ENCODE data around the gene PTPRS. TPM values are rescaled to one million over a fixed set of nuclear protein-coding genes. Genes with fewer than 3 reads are reported as not detected.

The PTPRS gene
- polyA plus RNA-seq, 1 experiment = 40.1 TPM

- DNase-seq (ENCODE audit: low read depth) = no peak
- Histone ChIP-seq H3K4me3 (ENCODE audit: low read depth, low read length) (no peak overlapping the region), H3K27me3 (ENCODE audit: control insufficient read depth, insufficient read depth, low read length) (no peaks in the 10 kb centered on the region; the same call in 1 of the 2 replicates), H3K36me3 (ENCODE audit: control insufficient read depth, insufficient read depth, low read length) (no peaks in the 10 kb centered on the region)
- no peak for TF ChIP-seq CTCF (IDR thresholded peaks at IDR 0.05; ENCODE audit: insufficient read depth, low read depth, low read length)
- ChIA-PET CTCF (no interaction called here), POLR2A (no interaction called here)
Observed at GRCh38 chr19:5304486-5304885, 36.1 kb downstream of the PTPRS start.

GRCh38 chr19:5303208-5303607, 37.4 kb downstream of the PTPRS start:
- no peak for TF ChIP-seq CTCF (IDR thresholded peaks at IDR 0.05; ENCODE audit: insufficient read depth, low read depth, low read length)
- Histone ChIP-seq H3K36me3 (ENCODE audit: control insufficient read depth, insufficient read depth, low read length) (no peaks in the 10 kb centered on the region), H3K27me3 (ENCODE audit: control insufficient read depth, insufficient read depth, low read length) (no peaks in the 10 kb centered on the region; the same call in 1 of the 2 replicates), H3K4me3 (ENCODE audit: low read depth, low read length) (no peak overlapping the region)
- DNase-seq (ENCODE audit: low read depth) = no peak
- ChIA-PET POLR2A (no interaction called here), CTCF (interaction anchor here (0.8 kb wide), 1 partner anchor 11 kb away, joined by 3 read pairs; no protein-coding TSS in a partner anchor)

- POLR2A ChIA-PET = no interaction called here
- no peak for DNase-seq (ENCODE audit: low read depth)
- CTCF ChIA-PET = interaction anchor here (0.8 kb wide), 1 partner anchor 12 kb away, joined by 3 read pairs; no protein-coding TSS in a partner anchor
- Histone ChIP-seq H3K27me3 (ENCODE audit: control insufficient read depth, insufficient read depth, low read length) (no peaks in the 10 kb centered on the region; the same call in 1 of the 2 replicates), H3K4me3 (ENCODE audit: low read depth, low read length) (no peak overlapping the region), H3K36me3 (ENCODE audit: control insufficient read depth, insufficient read depth, low read length) (no peaks in the 10 kb centered on the region)
- TF ChIP-seq CTCF (IDR thresholded peaks at IDR 0.05; ENCODE audit: insufficient read depth, low read depth, low read length) = no peak
Observed at GRCh38 chr19:5302396-5302795, 38.2 kb downstream of the PTPRS start.

- Histone ChIP-seq H3K4me3 (ENCODE audit: low read depth, low read length) (no peak overlapping the region), H3K27me3 (ENCODE audit: control insufficient read depth, insufficient read depth, low read length) (no peaks in the 10 kb centered on the region), H3K36me3 (ENCODE audit: control insufficient read depth, insufficient read depth, low read length) (no peaks in the 10 kb centered on the region)
- ChIA-PET CTCF (no interaction called here), POLR2A (no interaction called here)
- no peak for TF ChIP-seq CTCF (IDR thresholded peaks at IDR 0.05; ENCODE audit: insufficient read depth, low read depth, low read length)
- no peak for DNase-seq (ENCODE audit: low read depth)
Observed at GRCh38 chr19:5299137-5299536, 41.5 kb downstream of the PTPRS start.

- Histone ChIP-seq H3K27me3 (ENCODE audit: control insufficient read depth, insufficient read depth, low read length) (no peaks in the 10 kb centered on the region), H3K4me3 (ENCODE audit: low read depth, low read length) (no peak overlapping the region), H3K36me3 (ENCODE audit: control insufficient read depth, insufficient read depth, low read length) (no peaks in the 10 kb centered on the region)
- no peak for DNase-seq (ENCODE audit: low read depth)
- ChIA-PET POLR2A (no interaction called here), CTCF (no interaction called here)
- TF ChIP-seq CTCF (IDR thresholded peaks at IDR 0.05; ENCODE audit: insufficient read depth, low read depth, low read length) = no peak
Observed at GRCh38 chr19:5298471-5298901, 42.1 kb downstream of the PTPRS start.

Measured in BJ (cell line).